ENCODE measurements around the gene JPT2. TPM values are rescaled to one million over a fixed set of nuclear protein-coding genes. Genes with fewer than 3 reads are reported as not detected.
A peak's percentile ranks its signal among the peaks of the same experiment; 100 is the strongest.

The JPT2 gene, protein sequence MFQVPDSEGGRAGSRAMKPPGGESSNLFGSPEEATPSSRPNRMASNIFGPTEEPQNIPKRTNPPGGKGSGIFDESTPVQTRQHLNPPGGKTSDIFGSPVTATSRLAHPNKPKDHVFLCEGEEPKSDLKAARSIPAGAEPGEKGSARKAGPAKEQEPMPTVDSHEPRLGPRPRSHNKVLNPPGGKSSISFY
- total RNA-seq (100 to 1,000 TPM in 1 of 5 donors, 10 to 100 TPM in 4; 13.4 to 118 (median 49.3) TPM), polyA plus RNA-seq (10 to 100 TPM; 24.3 to 34.4 (median 24.4) TPM)
- long read RNA-seq, donor 1, transcript JPT2-201 (5 exons, 3,718 nt): major isoform, 7 of 8 reads
- long read RNA-seq, donor 1, partial matches to known transcripts: 0 of 8 reads
- long read RNA-seq, donor 1, other reads (novel, unspliced or antisense): 0 of 8 reads
- long read RNA-seq, donor 2, transcript JPT2-201 (5 exons, 3,718 nt): major isoform, 8 of 11 reads
- long read RNA-seq, donor 2, partial matches to known transcripts: 0 of 11 reads
- long read RNA-seq, donor 2, other reads (novel, unspliced or antisense): 0 of 11 reads
- long read RNA-seq, donor 3, transcript JPT2-201 (5 exons, 3,718 nt): major isoform, 6 of 9 reads
- long read RNA-seq, donor 3, partial matches to known transcripts: 0 of 9 reads
- long read RNA-seq, donor 3, other reads (novel, unspliced or antisense): 0 of 9 reads
- long read RNA-seq, donor 4, partial matches to known transcripts: 0 of 3 reads
- long read RNA-seq, donor 4, other reads (novel, unspliced or antisense): 0 of 3 reads
- long read RNA-seq, donor 5, transcript JPT2-201 (5 exons, 3,718 nt): major isoform, 25 of 28 reads
- long read RNA-seq, donor 5, partial matches to known transcripts: 0 of 28 reads
- long read RNA-seq, donor 5, other reads (novel, unspliced or antisense): 0 of 28 reads
- long read RNA-seq, donor 6, transcript JPT2-201 (5 exons, 3,718 nt): major isoform, 28 of 34 reads
- long read RNA-seq, donor 6, partial matches to known transcripts: 0 of 34 reads
- long read RNA-seq, donor 6, other reads (novel, unspliced or antisense): 0 of 34 reads
- long read RNA-seq, donor 7, transcript JPT2-201 (5 exons, 3,718 nt): major isoform, 16 of 20 reads
- long read RNA-seq, donor 7, partial matches to known transcripts: 0 of 20 reads
- long read RNA-seq, donor 7, other reads (novel, unspliced or antisense): 0 of 20 reads
- long read RNA-seq, donor 8, transcript JPT2-201 (5 exons, 3,718 nt): major isoform, 21 of 26 reads
- long read RNA-seq, donor 8, partial matches to known transcripts: 0 of 26 reads
- long read RNA-seq, donor 8, other reads (novel, unspliced or antisense): 0 of 26 reads
- long read RNA-seq, donor 9, transcript JPT2-201 (5 exons, 3,718 nt): major isoform, 10 of 14 reads
- long read RNA-seq, donor 9, partial matches to known transcripts: 0 of 14 reads
- long read RNA-seq, donor 9, other reads (novel, unspliced or antisense): 0 of 14 reads
- long read RNA-seq, donor 10, partial matches to known transcripts: 0 of 4 reads
- long read RNA-seq, donor 10, other reads (novel, unspliced or antisense): 0 of 4 reads

DNA sequence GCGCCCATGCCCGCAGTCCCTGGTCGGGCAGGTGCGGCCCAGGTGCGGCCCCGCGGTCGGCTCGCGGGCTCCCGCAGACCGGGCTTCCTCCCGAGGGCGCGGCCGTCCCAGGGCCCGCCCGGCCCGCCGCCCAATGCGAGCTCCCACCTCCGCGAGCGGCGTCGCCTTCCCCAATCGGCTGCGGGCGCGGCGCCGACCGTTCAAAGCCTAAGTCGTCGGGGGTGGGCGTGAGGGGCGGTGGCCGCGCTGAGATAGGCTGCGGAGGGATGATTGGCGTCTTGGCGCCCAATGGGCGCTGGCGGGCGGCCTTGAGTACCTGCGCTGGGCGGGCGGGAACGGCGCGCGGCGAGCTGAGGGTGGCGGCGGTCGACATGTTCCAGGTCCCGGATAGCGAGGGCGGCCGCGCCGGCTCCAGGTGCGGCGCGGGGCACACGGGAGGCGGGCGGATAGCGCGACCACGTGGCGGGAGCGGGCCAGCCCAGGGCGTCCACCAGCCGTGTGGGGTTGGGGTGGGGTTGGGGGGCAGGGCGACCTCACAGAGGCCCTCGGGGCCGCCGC, at the start of gene JPT2:
Gene JPT2 (plus strand): TSS at position 338 of the 558 bp plus-strand sequence. CDS start 34 bp downstream, at position 372.
- no peaks in the 10 kb centered on the region for H3K27me3 ChIP-seq
- H3K27ac ChIP-seq: peak within 1 kb of the TSS; percentile 81 to 90 (median 87)
- whole genome bisulfite sequencing, 5 donors: 0 to 1% (median 0%) methylated on average over 35 to 79 of the region's 79 CpGs
- H3K9me3 ChIP-seq: no peaks in the 10 kb centered on the region
- intact Hi-C loops (cut with DNase I; ENCODE audit: low total_unique reads): no loop called here
- DNase-seq: peak; percentile 99
- peak; percentile 56 to 86 (median 57) for TF ChIP-seq POLR2AphosphoS5 (IDR thresholded peaks at IDR 0.05)
- TF ChIP-seq, protein P1, sequence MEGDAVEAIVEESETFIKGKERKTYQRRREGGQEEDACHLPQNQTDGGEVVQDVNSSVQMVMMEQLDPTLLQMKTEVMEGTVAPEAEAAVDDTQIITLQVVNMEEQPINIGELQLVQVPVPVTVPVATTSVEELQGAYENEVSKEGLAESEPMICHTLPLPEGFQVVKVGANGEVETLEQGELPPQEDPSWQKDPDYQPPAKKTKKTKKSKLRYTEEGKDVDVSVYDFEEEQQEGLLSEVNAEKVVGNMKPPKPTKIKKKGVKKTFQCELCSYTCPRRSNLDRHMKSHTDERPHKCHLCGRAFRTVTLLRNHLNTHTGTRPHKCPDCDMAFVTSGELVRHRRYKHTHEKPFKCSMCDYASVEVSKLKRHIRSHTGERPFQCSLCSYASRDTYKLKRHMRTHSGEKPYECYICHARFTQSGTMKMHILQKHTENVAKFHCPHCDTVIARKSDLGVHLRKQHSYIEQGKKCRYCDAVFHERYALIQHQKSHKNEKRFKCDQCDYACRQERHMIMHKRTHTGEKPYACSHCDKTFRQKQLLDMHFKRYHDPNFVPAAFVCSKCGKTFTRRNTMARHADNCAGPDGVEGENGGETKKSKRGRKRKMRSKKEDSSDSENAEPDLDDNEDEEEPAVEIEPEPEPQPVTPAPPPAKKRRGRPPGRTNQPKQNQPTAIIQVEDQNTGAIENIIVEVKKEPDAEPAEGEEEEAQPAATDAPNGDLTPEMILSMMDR (IDR thresholded peaks at IDR 0.05): no peak
- peaks cover 13 to 34% (median 30%) of the 10 kb centered on the region in 4 donors for H3K36me3 ChIP-seq
- peaks cover 3 to 31% (median 27%) of the 10 kb centered on the region in 4 donors for H3K4me1 ChIP-seq
- H3K4me3 ChIP-seq: peak within 1 kb of the TSS; percentile 77 to 96 (median 90)

DNA sequence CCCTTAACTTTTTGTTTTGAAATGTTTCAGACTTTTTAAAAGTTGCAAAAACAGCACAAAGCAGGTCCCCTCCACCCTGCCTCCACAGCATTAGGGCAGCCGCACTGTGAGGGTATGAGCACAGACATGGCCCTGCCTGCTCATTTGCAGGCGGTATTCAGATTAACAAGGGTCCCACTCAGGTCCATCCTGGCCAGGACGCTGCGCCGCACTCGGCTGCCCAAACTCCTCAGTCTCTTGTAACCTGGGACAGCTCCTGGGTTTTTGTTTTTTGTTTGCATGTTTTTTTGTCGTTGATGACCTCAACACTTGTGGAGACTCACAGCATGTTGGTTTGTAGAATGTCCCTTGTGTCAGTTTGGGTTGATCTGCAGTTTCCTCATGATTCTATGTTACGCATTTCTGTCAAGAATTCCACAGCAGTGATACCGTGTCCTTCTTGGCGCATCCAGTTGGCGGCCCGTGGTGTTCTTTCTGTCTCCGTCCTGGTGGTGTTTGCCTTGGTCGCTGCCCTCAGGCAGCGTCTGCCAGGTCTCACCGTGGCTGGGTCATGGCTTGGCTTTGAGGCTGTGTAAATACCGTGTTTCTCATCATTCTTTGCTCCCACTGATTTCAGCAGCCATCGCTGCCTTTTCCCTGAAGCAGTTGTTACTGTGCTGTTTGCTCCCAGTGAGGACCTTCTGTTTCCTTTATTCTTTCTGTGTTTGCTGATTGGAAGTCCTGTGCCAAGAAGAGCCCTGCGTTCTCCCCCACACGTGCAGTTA, 47.4 kb upstream of the JPT2 start:
- Histone ChIP-seq H3K27ac (no peak overlapping the region), H3K4me3 (no peak overlapping the region), H3K36me3 (peaks cover 47 to 96% (median 94%) of the 10 kb centered on the region in 4 donors), H3K9me3 (no peaks in the 10 kb centered on the region), H3K4me1 (peaks cover 11 to 37% (median 25%) of the 10 kb centered on the region in 4 donors), H3K27me3 (no peaks in the 10 kb centered on the region)
- 63 to 81% (median 76%) methylated on average over 20 of the region's 20 CpGs for WGBS, 5 donors
- TF ChIP-seq, protein P1 (IDR thresholded peaks at IDR 0.05): no peak
- TF ChIP-seq EP300 (IDR thresholded peaks at IDR 0.05): no peak
- no peak for TF ChIP-seq POLR2A (IDR thresholded peaks at IDR 0.05)
- no peak for TF ChIP-seq POLR2AphosphoS5 (IDR thresholded peaks at IDR 0.05)
- intact Hi-C loops (cut with DNase I; ENCODE audit: low total_unique reads): no loop called here
- no peak for DNase-seq

DNA sequence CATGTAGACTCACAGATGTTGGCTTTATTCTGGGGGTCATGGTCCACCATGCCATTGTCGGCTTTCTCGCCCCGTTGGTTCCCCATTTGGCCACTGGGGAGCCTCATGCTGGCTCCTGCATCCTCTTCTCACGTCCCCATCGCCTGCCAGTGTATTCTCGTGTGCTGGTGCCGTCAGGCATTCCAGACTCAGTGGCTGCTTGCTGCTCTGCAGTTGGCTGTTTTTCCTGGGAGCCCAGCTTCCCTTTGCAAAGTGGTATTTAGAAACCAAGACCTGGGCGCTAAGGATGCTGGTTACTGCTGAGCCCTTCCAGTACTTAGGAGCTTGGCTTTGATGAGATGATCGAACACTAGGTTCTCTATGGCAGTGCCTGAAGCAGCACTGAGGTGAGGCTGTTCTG, 46.8 kb upstream of the JPT2 start:
- no peak for TF ChIP-seq POLR2A (IDR thresholded peaks at IDR 0.05)
- no peak for TF ChIP-seq EP300 (IDR thresholded peaks at IDR 0.05)
- no peak for TF ChIP-seq POLR2AphosphoS5 (IDR thresholded peaks at IDR 0.05)
- TF ChIP-seq, protein P1 (IDR thresholded peaks at IDR 0.05): no peak
- Histone ChIP-seq H3K27me3 (no peaks in the 10 kb centered on the region), H3K4me1 (peaks cover 11 to 37% (median 22%) of the 10 kb centered on the region in 4 donors), H3K4me3 (no peak overlapping the region), H3K27ac (no peak overlapping the region), H3K36me3 (peaks cover 46 to 96% (median 93%) of the 10 kb centered on the region in 4 donors), H3K9me3 (no peaks in the 10 kb centered on the region)
- no peak for DNase-seq
- intact Hi-C loops (cut with DNase I; ENCODE audit: low total_unique reads): no loop called here
- 75 to 90% (median 86%) methylated on average over 8 to 9 of the region's 9 CpGs for WGBS, 5 donors
